ENCODE data around the gene M1AP.

The M1AP gene

DNA sequence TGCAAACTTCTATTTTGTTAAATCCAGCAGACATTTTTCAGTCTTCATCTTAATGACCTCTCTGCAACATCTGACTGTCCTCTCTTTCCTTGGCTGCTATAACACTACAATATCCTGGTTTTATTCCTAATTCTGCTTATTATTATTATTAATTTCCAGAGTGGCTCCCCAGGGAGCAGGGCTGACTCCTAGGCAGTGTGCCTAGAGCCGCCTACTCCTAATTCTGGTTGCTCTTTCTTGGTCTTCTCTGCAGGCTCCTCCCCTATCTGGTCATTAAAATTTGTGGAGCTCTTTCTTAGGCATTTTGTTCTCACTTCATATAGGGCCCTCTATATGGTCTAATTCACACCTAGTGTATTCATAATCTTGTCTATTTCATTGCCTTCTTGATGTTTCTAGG, 105.2 kb downstream of the M1AP start:
- no peak for FAIRE-seq
- no peak for DNase-seq (ENCODE audit: insufficient read length, low spot score)
- TF ChIP-seq POLR2A (IDR thresholded peaks at IDR 0.05; ENCODE audit: low read depth, low read length) (no peak), POLR2AphosphoS5 (IDR thresholded peaks at IDR 0.05; ENCODE audit: low read depth, low read length) (no peak), SPI1 (IDR thresholded peaks at IDR 0.05; ENCODE audit: low read depth, low read length) (no peak), TAF1 (IDR thresholded peaks at IDR 0.05; ENCODE audit: low read depth, low read length) (no peak), PAX5 (IDR thresholded peaks at IDR 0.05; ENCODE audit: insufficient read depth, low read length, severe bottlenecking) (no peak), POU2F2 (IDR thresholded peaks at IDR 0.05; ENCODE audit: low read depth, low read length) (no peak)

DNA sequence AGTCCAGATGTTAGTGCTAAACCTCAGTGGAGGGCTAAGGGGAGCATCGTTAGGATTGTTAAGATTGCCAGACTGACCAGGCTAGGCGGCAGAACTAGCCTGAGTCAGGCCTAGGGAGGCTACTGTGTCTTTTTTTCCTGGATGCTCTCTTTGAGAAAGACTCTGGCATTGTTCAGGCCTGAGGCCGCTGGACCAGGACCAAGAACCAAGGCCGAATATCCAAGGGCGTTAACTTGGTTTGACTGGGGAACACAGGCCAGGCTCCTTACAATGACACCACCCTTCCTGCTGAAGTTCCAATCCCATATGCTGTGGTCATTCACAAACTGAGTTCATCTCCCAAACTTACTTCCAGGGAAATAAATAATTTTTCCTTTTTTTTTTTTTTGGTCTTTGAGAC, 107.8 kb downstream of the M1AP start:
- FAIRE-seq = no peak
- no peak for DNase-seq (ENCODE audit: insufficient read length, low spot score)
- TF ChIP-seq SPI1 (IDR thresholded peaks at IDR 0.05; ENCODE audit: low read depth, low read length) (no peak), POU2F2 (IDR thresholded peaks at IDR 0.05; ENCODE audit: low read depth, low read length) (no peak), TAF1 (IDR thresholded peaks at IDR 0.05; ENCODE audit: low read depth, low read length) (no peak), POLR2A (IDR thresholded peaks at IDR 0.05; ENCODE audit: low read depth, low read length) (no peak), POLR2AphosphoS5 (IDR thresholded peaks at IDR 0.05; ENCODE audit: low read depth, low read length) (no peak), PAX5 (IDR thresholded peaks at IDR 0.05; ENCODE audit: insufficient read depth, low read length, severe bottlenecking) (no peak)

DNA sequence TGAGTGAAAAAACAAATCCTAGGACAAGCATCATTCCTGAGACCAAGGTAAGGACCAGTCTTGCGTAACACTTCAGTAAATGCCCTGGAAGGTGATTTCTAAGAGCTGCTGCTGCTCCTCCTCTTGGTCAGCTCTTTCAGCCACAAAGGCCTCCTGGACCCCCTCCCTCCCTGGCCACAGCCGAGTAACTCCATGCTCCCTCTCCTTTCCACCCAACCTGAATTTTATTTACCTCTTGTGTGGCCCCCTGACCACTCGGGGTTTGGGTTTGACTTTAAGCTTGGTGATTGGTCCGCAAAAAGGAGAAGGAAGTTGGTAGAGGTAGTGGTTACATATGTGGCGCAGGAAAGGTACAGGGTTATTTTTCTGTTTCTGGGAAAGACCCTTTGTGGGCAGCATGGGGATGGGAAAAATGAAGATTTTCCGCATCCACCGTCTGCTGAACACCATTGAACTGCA, 109.2 kb downstream of the M1AP start:
- FAIRE-seq (peak; percentile 23), DNase-seq (ENCODE audit: insufficient read length, low spot score) (no peak)
- TF ChIP-seq SPI1 (IDR thresholded peaks at IDR 0.05; ENCODE audit: low read depth, low read length) (peak; percentile 45; the same call in 1 of the 2 replicates), POU2F2 (IDR thresholded peaks at IDR 0.05; ENCODE audit: low read depth, low read length) (no peak)

DNA sequence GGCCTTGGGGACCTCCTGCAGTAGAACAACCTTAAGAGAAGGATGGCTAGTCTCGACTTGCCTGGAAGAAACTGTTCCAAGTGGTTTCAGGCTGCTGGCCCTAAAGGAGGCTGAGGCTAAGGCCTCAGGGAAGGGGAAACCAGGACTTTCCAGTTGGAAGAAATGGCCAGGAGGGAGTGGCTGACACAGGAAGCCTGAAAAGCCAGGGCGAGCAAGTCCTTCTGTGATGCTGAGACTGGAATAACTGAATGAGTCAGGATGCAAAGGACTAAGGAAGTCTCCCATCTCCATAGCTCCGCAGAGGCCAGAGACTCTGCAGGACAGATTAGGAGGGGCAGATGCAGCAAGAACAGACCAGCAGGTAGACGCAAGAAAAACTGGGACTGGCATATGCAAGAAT, 111.0 kb downstream of the M1AP start:
- no peak for DNase-seq (ENCODE audit: insufficient read length, low spot score)
- TF ChIP-seq TAF1 (IDR thresholded peaks at IDR 0.05; ENCODE audit: low read depth, low read length) = no peak
- no peak for TF ChIP-seq POU2F2 (IDR thresholded peaks at IDR 0.05; ENCODE audit: low read depth, low read length)
- no peak for TF ChIP-seq SPI1 (IDR thresholded peaks at IDR 0.05; ENCODE audit: low read depth, low read length)
- TF ChIP-seq POLR2A (IDR thresholded peaks at IDR 0.05; ENCODE audit: low read depth, low read length) = no peak
- TF ChIP-seq POLR2AphosphoS5 (IDR thresholded peaks at IDR 0.05; ENCODE audit: low read depth, low read length) = no peak
- TF ChIP-seq PAX5 (IDR thresholded peaks at IDR 0.05; ENCODE audit: insufficient read depth, low read length, severe bottlenecking) = no peak
- no peak for FAIRE-seq

DNA sequence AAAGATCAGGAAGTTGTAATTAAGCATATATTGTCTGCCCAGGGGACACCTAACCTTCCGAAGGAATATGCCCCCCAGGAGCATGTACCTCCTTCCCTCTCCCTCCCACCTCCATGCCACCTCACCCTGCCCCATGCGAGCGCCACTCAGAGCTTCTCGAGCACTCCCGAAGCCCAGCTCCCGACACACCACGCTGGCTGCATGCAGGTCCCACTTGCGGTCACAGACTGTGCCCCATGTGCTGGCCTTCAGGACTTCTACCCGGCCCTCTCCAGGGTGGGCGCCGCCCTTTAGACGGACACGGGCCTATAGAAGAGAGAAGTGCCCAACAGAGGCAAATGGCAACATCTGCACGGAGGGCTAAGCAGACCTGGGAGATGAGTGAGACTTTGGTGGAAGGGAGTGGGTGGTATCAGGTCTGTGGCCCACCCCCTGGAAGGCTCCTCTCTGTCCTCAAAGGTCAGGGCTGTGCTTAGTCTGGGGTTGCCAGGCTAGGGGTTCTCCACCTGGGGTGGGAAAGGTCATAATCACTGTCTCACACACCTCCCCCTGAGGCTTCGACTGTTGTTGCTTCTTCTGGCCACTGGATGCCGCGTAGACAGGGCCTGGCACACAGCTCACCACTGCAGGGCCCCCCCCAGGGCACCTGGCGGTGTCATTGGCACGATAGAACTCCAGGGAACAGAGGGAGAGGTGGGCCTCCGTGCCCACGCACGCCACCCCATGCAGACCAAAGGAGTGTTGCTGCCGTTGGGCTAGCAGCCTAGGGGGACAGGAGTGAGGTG, 111.8 kb downstream of the M1AP start:
- TF ChIP-seq POU2F2 (IDR thresholded peaks at IDR 0.05; ENCODE audit: low read depth, low read length) = no peak
- no peak for TF ChIP-seq POLR2A (IDR thresholded peaks at IDR 0.05; ENCODE audit: low read depth, low read length)
- no peak for TF ChIP-seq SPI1 (IDR thresholded peaks at IDR 0.05; ENCODE audit: low read depth, low read length)
- no peak for TF ChIP-seq PAX5 (IDR thresholded peaks at IDR 0.05; ENCODE audit: insufficient read depth, low read length, severe bottlenecking)
- no peak for TF ChIP-seq TAF1 (IDR thresholded peaks at IDR 0.05; ENCODE audit: low read depth, low read length)
- TF ChIP-seq POLR2AphosphoS5 (IDR thresholded peaks at IDR 0.05; ENCODE audit: low read depth, low read length) = no peak; the same call in 1 of the 2 replicates
- FAIRE-seq (no peak), DNase-seq (ENCODE audit: insufficient read length, low spot score) (no peak)

DNA sequence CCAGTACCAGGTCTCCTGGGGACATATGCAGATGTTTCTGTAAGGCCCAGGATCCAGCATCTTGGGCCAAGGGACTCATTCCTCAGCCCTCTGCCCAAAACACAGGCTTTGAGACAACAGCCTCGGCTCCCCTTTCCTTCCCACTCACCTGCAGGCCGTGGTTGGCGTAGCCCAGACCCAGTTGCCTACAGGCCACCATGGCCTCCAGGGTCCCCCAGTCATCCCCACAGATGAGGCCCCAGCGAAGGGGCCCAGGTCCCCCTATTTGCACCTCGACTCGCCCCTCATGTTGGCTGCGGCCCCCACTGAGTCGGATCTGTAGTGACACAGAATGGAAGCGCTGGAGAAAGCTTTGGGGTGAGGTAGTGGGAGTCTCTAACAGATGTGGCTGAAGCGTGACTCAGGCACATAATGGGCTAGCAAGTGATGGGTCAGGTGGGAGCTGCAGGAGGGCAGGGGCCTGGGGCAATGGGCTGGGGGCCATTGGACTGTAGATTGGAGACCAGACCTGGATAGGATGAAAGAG, 112.6 kb downstream of the M1AP start:
- no peak for FAIRE-seq
- TF ChIP-seq PAX5 (IDR thresholded peaks at IDR 0.05; ENCODE audit: insufficient read depth, low read length, severe bottlenecking) (no peak), TAF1 (IDR thresholded peaks at IDR 0.05; ENCODE audit: low read depth, low read length) (no peak), SPI1 (IDR thresholded peaks at IDR 0.05; ENCODE audit: low read depth, low read length) (no peak), POLR2AphosphoS5 (IDR thresholded peaks at IDR 0.05; ENCODE audit: low read depth, low read length) (no peak), POU2F2 (IDR thresholded peaks at IDR 0.05; ENCODE audit: low read depth, low read length) (no peak), POLR2A (IDR thresholded peaks at IDR 0.05; ENCODE audit: low read depth, low read length) (no peak)
- no peak for DNase-seq (ENCODE audit: insufficient read length, low spot score)

DNA sequence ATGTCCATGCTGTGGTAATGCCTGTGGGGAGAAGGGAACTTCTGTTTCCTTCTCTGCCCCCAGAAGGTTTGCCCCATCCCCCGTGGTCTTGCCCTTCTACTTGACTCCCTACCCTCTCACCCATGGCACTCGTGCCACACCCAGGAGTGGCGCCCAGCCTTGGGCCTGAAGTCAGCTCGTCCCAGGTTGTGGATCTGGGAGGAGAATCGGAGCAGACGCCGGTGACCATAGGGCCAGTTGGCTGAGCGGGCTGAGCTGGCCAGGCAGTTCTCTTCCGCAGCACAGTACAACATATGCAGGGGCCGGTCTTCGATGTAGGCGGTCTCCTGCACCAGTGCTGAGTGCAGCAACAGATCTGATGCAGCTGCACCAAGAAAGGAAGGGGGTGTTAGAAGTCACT, 113.7 kb downstream of the M1AP start:
- FAIRE-seq = no peak
- no peak for DNase-seq (ENCODE audit: insufficient read length, low spot score)
- TF ChIP-seq POU2F2 (IDR thresholded peaks at IDR 0.05; ENCODE audit: low read depth, low read length) = no peak
- TF ChIP-seq PAX5 (IDR thresholded peaks at IDR 0.05; ENCODE audit: insufficient read depth, low read length, severe bottlenecking) = no peak
- no peak for TF ChIP-seq POLR2AphosphoS5 (IDR thresholded peaks at IDR 0.05; ENCODE audit: low read depth, low read length)
- TF ChIP-seq SPI1 (IDR thresholded peaks at IDR 0.05; ENCODE audit: low read depth, low read length) = no peak
- TF ChIP-seq POLR2A (IDR thresholded peaks at IDR 0.05; ENCODE audit: low read depth, low read length) = no peak
- no peak for TF ChIP-seq TAF1 (IDR thresholded peaks at IDR 0.05; ENCODE audit: low read depth, low read length)

DNA sequence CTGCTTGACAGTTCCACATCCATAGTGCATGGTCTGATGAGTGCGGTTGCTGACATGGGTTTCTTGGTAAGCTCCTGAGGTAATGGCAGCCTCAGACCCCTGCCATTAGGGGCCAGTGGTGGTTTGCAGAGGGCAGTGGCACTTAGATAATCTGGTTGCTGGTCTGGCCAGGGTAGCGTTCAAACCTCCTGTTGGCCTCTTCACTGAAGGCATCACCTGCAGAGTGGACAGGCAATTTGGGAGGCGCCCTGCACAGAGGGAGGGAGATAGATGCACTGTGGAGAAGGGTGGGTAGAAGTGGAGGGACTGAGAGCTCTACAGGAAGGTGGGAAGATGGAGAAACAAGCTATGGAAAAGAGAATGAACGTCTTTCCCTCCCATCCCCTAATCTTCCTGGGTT, 114.7 kb downstream of the M1AP start:
- TF ChIP-seq POLR2A (IDR thresholded peaks at IDR 0.05; ENCODE audit: low read depth, low read length) (peak; percentile 23; the same call in 1 of the 2 replicates), SPI1 (IDR thresholded peaks at IDR 0.05; ENCODE audit: low read depth, low read length) (no peak), POLR2AphosphoS5 (IDR thresholded peaks at IDR 0.05; ENCODE audit: low read depth, low read length) (no peak; the same call in 1 of the 2 replicates), POU2F2 (IDR thresholded peaks at IDR 0.05; ENCODE audit: low read depth, low read length) (no peak)
- DNase-seq (ENCODE audit: insufficient read length, low spot score) (no peak), FAIRE-seq (no peak)

DNA sequence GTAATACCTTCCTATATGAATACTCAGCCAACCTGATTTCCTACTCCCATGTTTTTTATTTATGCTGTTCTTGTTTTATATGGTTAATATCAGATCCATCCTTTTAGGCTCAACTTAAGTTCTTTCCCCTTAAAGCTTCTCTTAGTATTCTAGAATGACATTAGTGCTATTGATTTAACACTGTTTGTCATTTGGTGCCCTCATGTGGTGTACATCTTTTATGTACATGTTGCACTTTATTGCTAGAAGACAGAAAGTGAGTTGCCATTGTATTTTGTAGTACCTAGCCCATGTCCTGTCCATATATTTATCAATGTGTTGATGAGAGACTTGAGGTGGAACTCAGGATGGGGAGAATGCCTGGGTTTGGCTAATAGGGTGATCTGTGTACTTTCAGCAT, 115.9 kb downstream of the M1AP start:
- no peak for TF ChIP-seq SPI1 (IDR thresholded peaks at IDR 0.05; ENCODE audit: low read depth, low read length)
- TF ChIP-seq POLR2A (IDR thresholded peaks at IDR 0.05; ENCODE audit: low read depth, low read length) = no peak
- no peak for TF ChIP-seq PAX5 (IDR thresholded peaks at IDR 0.05; ENCODE audit: insufficient read depth, low read length, severe bottlenecking)
- TF ChIP-seq POU2F2 (IDR thresholded peaks at IDR 0.05; ENCODE audit: low read depth, low read length) = no peak
- no peak for TF ChIP-seq TAF1 (IDR thresholded peaks at IDR 0.05; ENCODE audit: low read depth, low read length)
- no peak for TF ChIP-seq POLR2AphosphoS5 (IDR thresholded peaks at IDR 0.05; ENCODE audit: low read depth, low read length)
- FAIRE-seq = no peak
- DNase-seq (ENCODE audit: insufficient read length, low spot score) = no peak

All from GM12891 (cell line).